CD4-positive, alpha-beta T cell treated with Interleukin-10 for 1 hour (primary cell): Measurements from ENCODE around the gene CCSER1.

Experiments used
- DNase-seq: peaks from one replicate; pipeline ENCODE4 v3.0.0-alpha.2; 2020

The CCSER1 gene

GRCh38 chr4:90990284-90990683 is 863.1 kb downstream of the CCSER1 start:
- no peak for DNase-seq

- no peak for DNase-seq
Measured at GRCh38 chr4:90992213-90992612, 865.0 kb downstream of the CCSER1 start.

GRCh38 chr4:90994851-90995574 is 867.8 kb downstream of the CCSER1 start:
- DNase-seq: no peak

- DNase-seq: no peak
Measured at GRCh38 chr4:90995996-90996395, 868.8 kb downstream of the CCSER1 start.

- DNase-seq: no peak
Measured at GRCh38 chr4:90996813-90997212, 869.6 kb downstream of the CCSER1 start.

GRCh38 chr4:91015861-91016260 is 888.7 kb downstream of the CCSER1 start:
- DNase-seq: no peak

- DNase-seq: no peak
Measured at GRCh38 chr4:91019513-91019912, 892.3 kb downstream of the CCSER1 start.

- DNase-seq: no peak
Measured at GRCh38 chr4:91025241-91026148, 898.3 kb downstream of the CCSER1 start.

GRCh38 chr4:91028228-91028627 is 901.0 kb downstream of the CCSER1 start:
- no peak for DNase-seq

GRCh38 chr4:91031761-91032160 is 904.6 kb downstream of the CCSER1 start:
- no peak for DNase-seq

GRCh38 chr4:91032725-91033445 is 905.7 kb downstream of the CCSER1 start:
- DNase-seq: no peak

GRCh38 chr4:91035276-91035675 is 908.1 kb downstream of the CCSER1 start:
- DNase-seq: no peak

- no peak for DNase-seq
Measured at GRCh38 chr4:91037951-91038350, 910.8 kb downstream of the CCSER1 start.

- DNase-seq: no peak
Measured at GRCh38 chr4:91057871-91058270, 930.7 kb downstream of the CCSER1 start.

GRCh38 chr4:91058345-91058744 is 931.2 kb downstream of the CCSER1 start:
- DNase-seq: no peak

- no peak for DNase-seq
Measured at GRCh38 chr4:91064157-91064853, 937.1 kb downstream of the CCSER1 start.

- DNase-seq: no peak
Measured at GRCh38 chr4:91065117-91065516, 937.9 kb downstream of the CCSER1 start.

GRCh38 chr4:91070736-91071135 is 943.5 kb downstream of the CCSER1 start:
- DNase-seq: no peak

GRCh38 chr4:91076147-91076546 is 949.0 kb downstream of the CCSER1 start:
- DNase-seq: no peak

- DNase-seq: no peak
Measured at GRCh38 chr4:91085961-91086360, 958.8 kb downstream of the CCSER1 start.

- no peak for DNase-seq
Measured at GRCh38 chr4:91087743-91088142, 960.5 kb downstream of the CCSER1 start.

GRCh38 chr4:91089178-91089577 is 962.0 kb downstream of the CCSER1 start:
- DNase-seq: no peak
